Lower lobe of right lung (tissue), 2 donors: ENCODE measurements around the gene ABCA7. TPM values are rescaled to one million over a fixed set of nuclear protein-coding genes. Genes with fewer than 3 reads are reported as not detected.

Source experiments
- ATAC-seq, 2 donors: fragments of 200-7000 bp; cut with Tn5 transposase; one replicate each; pipeline ENCODE4 v1.9.1; 2020 to 2022; ENCODE audit warnings: mild to moderate bottlenecking in 2 of 2, moderate library complexity in 2 of 2
- DNase-seq: peaks from one replicate; pipeline ENCODE4 v3.0.0-alpha.2; 2020
- H3K27ac ChIP-seq: fragments of 200-600 bp; one replicate; pipeline ENCODE4 v1.8.0; 2022
- H3K27me3 ChIP-seq: fragments of 200-600 bp; one replicate; pipeline ENCODE4 v1.8.0; 2022; ENCODE audit warnings: low read depth
- H3K36me3 ChIP-seq: fragments of 200-600 bp; one replicate; pipeline ENCODE4 v1.8.0; 2022; ENCODE audit warnings: mild to moderate bottlenecking
- H3K4me1 ChIP-seq: fragments of 200-600 bp; one replicate; pipeline ENCODE4 v1.8.0; 2022
- H3K4me3 ChIP-seq: fragments of 200-600 bp; one replicate; pipeline ENCODE4 v1.8.0; 2022; ENCODE audit warnings: mild to moderate bottlenecking
- H3K9me3 ChIP-seq: fragments of 200-600 bp; one replicate; pipeline ENCODE4 v1.8.0; 2022
- intact Hi-C: fragments of 100-400 bp; cut with DNase I; formaldehyde crosslinking; loops from one replicate; pipeline ENCODE4 v1.11.0; 2022
- total RNA-seq: library from RNA; stranded (reverse); fragmentation: NEBNext Ultra II Directional; extraction: Animal tissue kit (Norgen Biotek cat#: 25700); gene quantifications from one replicate; pipeline ENCODE4 v1.2.1, GENCODE V29; 2021
- TF ChIP-seq, protein P1 (sequence below): fragments of 200-600 bp; IDR thresholded peaks from one replicate; pipeline ENCODE4 v1.8.0; 2022; ENCODE audit warnings: antibody characterized with exemption, mild to moderate bottlenecking
- donor health status: DM: no; HTN: yes; CAD: no; lungs with severe emphysema.

The ABCA7 gene
- total RNA-seq, 1 donor from 2014 or later, result 53.3 TPM

GRCh38 chr19:1108291-1109031 lies 68.6 kb downstream of the ABCA7 start:
- Histone ChIP-seq H3K36me3 (peaks cover 73% of the 10 kb centered on the region), H3K4me3 (no peak overlapping the region), H3K27ac (no peak overlapping the region), H3K27me3 (no peaks in the 10 kb centered on the region), H3K9me3 (no peaks in the 10 kb centered on the region), H3K4me1 (peaks cover 36% of the 10 kb centered on the region)
- intact Hi-C loops, result no loop called here
- no peak for DNase-seq
- ATAC-seq, result no peak
- TF ChIP-seq, protein P1, sequence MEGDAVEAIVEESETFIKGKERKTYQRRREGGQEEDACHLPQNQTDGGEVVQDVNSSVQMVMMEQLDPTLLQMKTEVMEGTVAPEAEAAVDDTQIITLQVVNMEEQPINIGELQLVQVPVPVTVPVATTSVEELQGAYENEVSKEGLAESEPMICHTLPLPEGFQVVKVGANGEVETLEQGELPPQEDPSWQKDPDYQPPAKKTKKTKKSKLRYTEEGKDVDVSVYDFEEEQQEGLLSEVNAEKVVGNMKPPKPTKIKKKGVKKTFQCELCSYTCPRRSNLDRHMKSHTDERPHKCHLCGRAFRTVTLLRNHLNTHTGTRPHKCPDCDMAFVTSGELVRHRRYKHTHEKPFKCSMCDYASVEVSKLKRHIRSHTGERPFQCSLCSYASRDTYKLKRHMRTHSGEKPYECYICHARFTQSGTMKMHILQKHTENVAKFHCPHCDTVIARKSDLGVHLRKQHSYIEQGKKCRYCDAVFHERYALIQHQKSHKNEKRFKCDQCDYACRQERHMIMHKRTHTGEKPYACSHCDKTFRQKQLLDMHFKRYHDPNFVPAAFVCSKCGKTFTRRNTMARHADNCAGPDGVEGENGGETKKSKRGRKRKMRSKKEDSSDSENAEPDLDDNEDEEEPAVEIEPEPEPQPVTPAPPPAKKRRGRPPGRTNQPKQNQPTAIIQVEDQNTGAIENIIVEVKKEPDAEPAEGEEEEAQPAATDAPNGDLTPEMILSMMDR, result no peak

- TF ChIP-seq, protein P1, result no peak
- Histone ChIP-seq H3K27ac (no peak overlapping the region), H3K9me3 (no peaks in the 10 kb centered on the region), H3K4me3 (no peak overlapping the region), H3K4me1 (peaks cover 42% of the 10 kb centered on the region), H3K36me3 (peaks cover 79% of the 10 kb centered on the region), H3K27me3 (no peaks in the 10 kb centered on the region)
- intact Hi-C loops, result no loop called here
- no peak for DNase-seq
- ATAC-seq, result no peak
Observed at GRCh38 chr19:1109032-1109551, 69.2 kb downstream of the ABCA7 start.

DNA sequence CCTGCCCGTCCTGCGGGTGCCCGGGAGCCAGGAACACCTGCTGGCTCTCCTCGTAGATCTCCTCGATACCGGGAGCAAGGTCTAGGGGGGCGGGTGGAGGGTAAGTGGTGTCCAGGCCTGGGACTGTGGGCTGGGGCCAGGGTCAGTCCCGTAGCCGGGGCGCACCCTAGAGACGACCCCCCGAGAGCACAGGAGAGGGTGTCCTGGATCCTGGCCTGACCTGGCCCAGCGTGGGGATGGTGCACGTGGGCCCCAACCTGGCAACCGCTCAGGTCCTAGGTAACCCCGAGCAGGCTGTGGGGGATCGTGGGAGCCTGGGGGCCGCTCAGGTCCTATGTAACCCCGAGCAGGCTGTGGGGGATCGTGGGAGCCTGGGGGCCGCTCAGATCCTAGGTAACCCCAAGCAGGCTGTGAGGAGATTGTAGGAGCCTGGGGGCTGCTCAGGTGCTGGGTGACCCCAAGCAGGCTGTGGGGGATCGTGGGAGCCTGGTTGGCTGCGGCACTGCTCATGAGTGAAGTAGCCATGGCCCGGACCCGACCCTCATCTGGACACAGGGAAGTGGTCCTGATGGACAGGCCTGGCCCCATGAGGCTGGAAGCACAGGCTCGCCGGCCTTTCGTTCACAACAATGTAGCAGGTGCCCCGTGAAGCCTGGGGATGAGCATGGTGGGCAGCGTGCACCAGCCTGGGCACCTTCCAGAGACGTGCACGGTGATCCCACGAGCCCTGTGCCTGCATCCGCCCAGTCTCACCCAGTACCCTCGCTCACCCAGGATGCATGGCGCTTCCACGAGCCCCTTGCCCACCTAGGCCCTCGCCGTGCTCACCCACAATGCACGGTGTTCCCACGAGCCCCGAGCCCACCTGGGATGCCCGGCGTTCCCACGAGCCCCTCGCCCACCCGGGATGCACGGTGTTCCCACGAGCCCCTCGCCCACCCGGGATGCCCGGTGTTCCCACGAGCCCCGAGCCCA lies 70.1 kb downstream of the ABCA7 start:
- H3K4me1 ChIP-seq, result peaks cover 44% of the 10 kb centered on the region

DNA sequence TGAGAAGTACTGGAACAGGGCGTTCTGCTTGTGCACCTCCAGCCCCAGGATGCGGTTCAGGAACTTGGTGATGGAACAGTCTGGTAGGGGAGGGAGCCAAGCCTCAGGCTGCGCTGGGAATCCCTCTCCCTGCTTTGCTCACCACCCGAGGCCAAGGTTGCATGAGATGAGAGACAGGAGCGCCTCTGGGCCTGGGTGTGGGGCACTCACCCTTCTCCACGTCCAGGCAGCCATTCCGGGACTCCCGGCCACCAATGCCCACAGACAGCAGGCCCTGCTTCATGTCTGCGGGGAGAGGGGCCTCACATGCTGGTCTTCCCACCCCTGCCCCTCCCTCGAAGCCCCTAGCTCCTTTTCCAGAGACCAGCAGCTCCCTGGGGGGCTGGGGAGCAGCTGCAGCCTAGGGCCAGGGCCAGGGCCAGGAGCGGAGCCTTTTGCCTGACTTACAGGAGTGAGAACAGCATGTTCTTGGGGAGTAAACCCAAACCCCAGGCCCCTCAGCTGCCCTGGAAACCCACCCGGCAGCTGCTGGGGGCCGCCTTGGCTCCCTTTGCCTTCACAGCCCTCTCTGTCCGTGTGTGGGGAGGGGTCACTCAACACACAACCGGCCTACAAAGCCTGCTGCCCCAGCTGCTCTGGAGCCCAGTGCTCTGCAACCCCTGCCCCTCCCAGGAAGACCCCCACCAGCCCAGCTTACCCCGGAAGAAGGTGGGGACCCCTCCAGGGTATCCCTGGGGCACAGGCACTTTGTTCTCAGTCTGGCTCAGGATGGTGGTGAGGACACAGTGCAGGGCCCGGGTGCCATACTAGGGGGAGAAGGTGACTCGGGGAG lies 71.1 kb downstream of the ABCA7 start:
- H3K9me3 ChIP-seq, result no peaks in the 10 kb centered on the region
- DNase-seq (no peak), ATAC-seq (no peak)
- TF ChIP-seq, protein P1, result no peak
- peak overlapping the region; percentile 31 for H3K27ac ChIP-seq
- H3K4me1 ChIP-seq, result peaks cover 34% of the 10 kb centered on the region
- H3K27me3 ChIP-seq, result no peaks in the 10 kb centered on the region
- intact Hi-C loops, result no loop called here
- H3K4me3 ChIP-seq, result no peak overlapping the region
- peaks cover 96% of the 10 kb centered on the region for H3K36me3 ChIP-seq

More for the DNA sequence above, 70.1 kb downstream of the ABCA7 start:
- Histone ChIP-seq H3K4me3 (no peak overlapping the region), H3K9me3 (no peaks in the 10 kb centered on the region), H3K27me3 (no peaks in the 10 kb centered on the region), H3K36me3 (peaks cover 88% of the 10 kb centered on the region), H3K27ac (no peak overlapping the region)
- TF ChIP-seq, protein P1, result no peak
- intact Hi-C loops, result no loop called here
- DNase-seq (no peak), ATAC-seq (no peak)
